Right atrium auricular region (tissue), 2 donors: ENCODE measurements around the gene MSL2. TPM values are rescaled to one million over a fixed set of nuclear protein-coding genes. Genes with fewer than 3 reads are reported as not detected.
"Not testable (repeated sequence)": the region's sequence is repeated elsewhere in the genome, so short reads cannot be mapped to it uniquely, and the experiment has no call there.

Experiments
- DNase-seq: peaks from one replicate; pipeline ENCODE4 v3.0.0-alpha.2; 2019; ENCODE audit warnings: low spot score
- H3K27ac ChIP-seq, 2 donors: fragments of 200-600 bp; sonication (generic); 1 replicate in 1 of 2; 2 replicates in 1 of 2; pipeline ENCODE4 v1.5.1; 2016 to 2019
- H3K27me3 ChIP-seq, 2 donors: fragments of 200-600 bp; sonication (generic); one replicate each; pipeline versions ENCODE4 v1.5.1 to v1.6.0; 2017 to 2019
- H3K36me3 ChIP-seq: fragments of 200-600 bp; sonication (generic); one replicate; pipeline ENCODE4 v1.5.1; 2016
- H3K4me1 ChIP-seq, 2 donors: fragments of 200-600 bp; sonication (generic); one replicate each; pipeline versions ENCODE4 v1.5.1 to v1.6.0; 2017 to 2019
- H3K4me3 ChIP-seq, 2 donors: fragments of 200-600 bp; sonication (generic); 1 replicate in 1 of 2; 2 replicates in 1 of 2; pipeline ENCODE4 v1.5.1; 2017 to 2019; ENCODE audit warnings: mild to moderate bottlenecking in 1 of 2, moderate library complexity in 1 of 2
- H3K9me3 ChIP-seq, 2 donors: fragments of 200-600 bp; sonication (generic); one replicate each; pipeline ENCODE4 v1.5.1; 2019
- CTCF ChIP-seq, 2 donors: fragments of 200-600 bp; sonication (generic); IDR thresholded peaks; one replicate each; pipeline ENCODE4 v1.5.1; 2019; ENCODE audit warnings: antibody characterized with exemption in 2 of 2
- total RNA-seq, 2 donors: library from RNA; depleted of rRNA; stranded (reverse); fragments of >200 nt; gene quantifications; one replicate each; pipeline ENCODE4 v1.1.0, GENCODE V29; 2016

Gene MSL2
- total RNA-seq, 2 donors from 2014 or later: 19.2 to 22.0 TPM

- no peak overlapping the region for H3K27ac ChIP-seq
- H3K36me3 ChIP-seq: no peaks in the 10 kb centered on the region
- no peak for TF ChIP-seq CTCF (IDR thresholded peaks at IDR 0.05)
- H3K9me3 ChIP-seq: no peaks in the 10 kb centered on the region
- no peaks in the 10 kb centered on the region for H3K27me3 ChIP-seq
- no peak overlapping the region for H3K4me3 ChIP-seq
- peaks cover 0 to 64% of the 10 kb centered on the region in 2 donors for H3K4me1 ChIP-seq
- DNase-seq: no peak
Observed at GRCh38 chr3:136177876-136178275, 18.3 kb downstream of the MSL2 start.

- H3K36me3 ChIP-seq: no peaks in the 10 kb centered on the region
- no peak overlapping the region for H3K27ac ChIP-seq
- TF ChIP-seq CTCF (IDR thresholded peaks at IDR 0.05): no peak
- no peaks in the 10 kb centered on the region for H3K27me3 ChIP-seq
- no peak for DNase-seq
- H3K9me3 ChIP-seq: no peaks in the 10 kb centered on the region
- H3K4me1 ChIP-seq: peaks cover 0 to 58% of the 10 kb centered on the region in 2 donors
- no peak overlapping the region for H3K4me3 ChIP-seq
Observed at GRCh38 chr3:136173939-136174490, 22.1 kb downstream of the MSL2 start.

GRCh38 chr3:136171097-136171542 is 25.0 kb downstream of the MSL2 start:
- Histone ChIP-seq H3K4me1 (peaks cover 0 to 53% of the 10 kb centered on the region in 2 donors), H3K27ac (no peak overlapping the region), H3K36me3 (no peaks in the 10 kb centered on the region), H3K4me3 (no peak overlapping the region), H3K9me3 (no peaks in the 10 kb centered on the region), H3K27me3 (no peaks in the 10 kb centered on the region)
- TF ChIP-seq CTCF (IDR thresholded peaks at IDR 0.05): no peak
- DNase-seq: no peak

- not testable (repeated sequence) for H3K27me3 ChIP-seq, H3K9me3 ChIP-seq, H3K4me3 ChIP-seq, H3K27ac ChIP-seq, H3K36me3 ChIP-seq, DNase-seq
- peaks cover 0 to 51% of the 10 kb centered on the region in 2 donors for H3K4me1 ChIP-seq
Observed at GRCh38 chr3:136168236-136168635, 27.9 kb downstream of the MSL2 start.

GRCh38 chr3:136166507-136166906 is 29.6 kb downstream of the MSL2 start:
- no peak overlapping the region for H3K27ac ChIP-seq
- no peak for DNase-seq
- no peaks in the 10 kb centered on the region for H3K9me3 ChIP-seq
- no peak overlapping the region for H3K4me3 ChIP-seq
- no peaks in the 10 kb centered on the region for H3K27me3 ChIP-seq
- H3K36me3 ChIP-seq: no peaks in the 10 kb centered on the region
- TF ChIP-seq CTCF (IDR thresholded peaks at IDR 0.05): no peak
- H3K4me1 ChIP-seq: peaks cover 0 to 51% of the 10 kb centered on the region in 2 donors

- not testable (repeated sequence) for DNase-seq, H3K36me3 ChIP-seq, H3K9me3 ChIP-seq, H3K4me3 ChIP-seq, H3K27me3 ChIP-seq, H3K27ac ChIP-seq
- peaks cover 0 to 55% of the 10 kb centered on the region in 2 donors for H3K4me1 ChIP-seq
Observed at GRCh38 chr3:136163607-136164006, 32.5 kb downstream of the MSL2 start.

GRCh38 chr3:136162322-136162721 is 33.8 kb downstream of the MSL2 start:
- H3K27me3 ChIP-seq: no peaks in the 10 kb centered on the region
- DNase-seq: no peak
- no peaks in the 10 kb centered on the region for H3K9me3 ChIP-seq
- no peak overlapping the region for H3K27ac ChIP-seq
- H3K36me3 ChIP-seq: no peaks in the 10 kb centered on the region
- no peak overlapping the region for H3K4me3 ChIP-seq
- H3K4me1 ChIP-seq: peaks cover 0 to 55% of the 10 kb centered on the region in 2 donors
- no peak for TF ChIP-seq CTCF (IDR thresholded peaks at IDR 0.05)
